Putamen (tissue), 1 donor: Measurements from ENCODE around the gene EFCAB5.
"Not testable (repeated sequence)": the region's sequence is repeated elsewhere in the genome, so short reads cannot be mapped to it uniquely, and the experiment has no call there.

ENCODE experiments used
- DNase-seq: peaks from one replicate; pipeline ENCODE4 v3.0.0-alpha.2; 2016; ENCODE audit warnings: low spot score

Gene EFCAB5

DNA sequence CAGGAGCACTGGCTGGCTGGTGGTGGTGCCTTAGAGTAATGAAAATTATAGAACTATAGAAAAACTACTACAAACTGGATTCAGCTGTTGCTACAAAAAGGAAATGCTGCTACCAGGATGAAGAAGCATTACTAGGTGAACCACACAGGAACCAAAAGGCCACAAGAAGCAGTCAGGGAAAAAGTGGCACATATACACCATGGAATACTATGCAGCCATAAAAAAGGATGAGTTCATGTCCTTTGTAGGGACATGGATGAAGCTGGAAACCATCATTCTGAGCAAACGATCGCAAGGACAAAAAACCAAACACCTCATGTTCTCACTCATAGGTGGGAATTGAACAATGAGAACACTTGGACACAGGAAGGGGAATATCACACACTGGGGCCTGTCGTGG, 5.5 kb upstream of the EFCAB5 start:
- DNase-seq = not testable (repeated sequence)

DNA sequence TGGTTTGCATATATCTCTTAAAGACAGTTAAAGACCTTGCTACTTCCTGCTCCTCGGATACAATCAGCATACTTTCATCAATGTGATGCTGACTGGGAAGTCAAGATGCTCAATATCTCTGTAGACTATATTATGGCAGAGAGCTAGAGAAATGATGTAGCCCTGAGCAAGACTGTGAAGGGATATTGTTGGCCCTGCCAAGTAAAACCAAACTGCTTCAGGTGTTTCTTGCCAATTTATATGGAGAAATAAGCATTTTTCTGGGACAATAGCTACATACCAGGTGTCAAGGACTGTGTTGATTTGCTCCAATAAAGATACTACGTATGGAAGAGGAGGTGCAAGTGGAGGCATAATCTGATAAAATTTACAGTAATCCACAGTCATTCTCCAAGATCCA, 4.7 kb upstream of the EFCAB5 start:
- DNase-seq = no peak

DNA sequence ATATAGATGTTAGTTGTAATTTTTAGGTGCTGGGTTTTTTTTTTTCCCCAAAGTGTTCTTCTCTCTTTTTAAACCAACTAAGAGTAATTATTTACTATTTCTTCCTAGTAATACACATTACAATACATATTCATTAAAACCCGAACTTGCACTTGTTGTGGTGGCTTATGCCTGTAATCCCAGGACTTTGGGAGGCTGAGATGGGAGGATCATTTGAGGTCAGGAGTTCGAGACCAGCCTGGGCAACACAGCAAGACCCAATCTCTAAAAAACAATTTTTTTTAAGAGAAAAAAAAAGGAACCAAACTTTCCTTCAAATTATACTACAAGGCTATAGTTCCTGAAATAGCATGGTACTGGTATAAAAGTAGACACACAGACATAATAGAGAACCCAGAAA, 3.8 kb downstream of the EFCAB5 start:
- no peak for DNase-seq

DNA sequence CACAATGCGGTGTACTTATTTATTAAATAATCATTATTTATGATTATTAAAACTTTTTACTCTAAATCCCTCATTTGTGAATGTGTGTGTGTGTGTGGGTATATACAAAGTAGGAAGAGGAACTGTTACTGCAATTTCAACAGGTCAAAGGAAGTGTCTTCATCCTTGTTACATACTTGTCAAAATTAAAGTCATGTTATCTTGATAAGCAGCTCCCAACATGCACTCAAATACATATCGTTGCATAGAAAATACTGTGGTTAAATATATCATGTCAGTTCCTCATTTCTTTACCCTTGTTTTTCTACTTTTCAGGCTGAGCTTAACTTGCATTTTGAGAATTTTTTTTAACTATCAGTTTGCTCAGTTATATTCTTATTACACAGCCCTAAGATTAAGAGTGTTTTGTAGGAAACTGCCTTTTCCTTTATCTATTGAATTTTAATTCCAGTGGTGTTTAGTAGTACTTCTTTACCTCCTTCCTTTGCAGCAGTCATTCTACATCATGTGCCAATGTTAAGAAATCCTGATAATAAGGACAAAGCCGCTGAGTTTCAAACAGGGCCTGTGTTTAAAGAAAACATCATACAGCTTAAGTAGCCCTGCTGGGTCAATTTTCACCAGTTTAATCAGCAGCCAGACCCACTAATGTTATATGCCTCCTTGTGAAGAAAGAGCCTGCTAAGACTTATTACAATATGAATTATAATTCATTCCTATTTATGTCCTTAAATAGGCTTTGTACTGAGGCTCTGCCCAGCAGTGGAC, 7.2 kb downstream of the EFCAB5 start:
- DNase-seq = no peak

DNA sequence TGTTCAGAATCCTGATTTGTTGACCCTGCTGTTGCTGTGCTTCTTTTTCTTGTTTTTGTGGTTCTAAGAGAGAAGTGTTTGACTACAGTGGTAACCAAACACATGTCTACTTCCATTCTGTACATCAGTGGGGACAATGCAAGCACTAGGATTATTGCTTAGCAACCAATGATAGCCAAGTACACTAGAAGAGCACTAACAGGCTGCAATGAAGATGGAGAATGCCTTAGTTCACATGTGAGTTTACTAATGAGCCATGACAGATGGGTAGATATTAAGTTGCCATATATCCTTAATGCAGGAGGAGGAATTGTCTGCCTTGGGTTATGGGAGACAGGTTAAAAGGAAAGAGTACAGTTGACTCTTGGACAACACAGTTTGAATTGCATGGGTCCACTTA, 8.3 kb downstream of the EFCAB5 start:
- DNase-seq = no peak

DNA sequence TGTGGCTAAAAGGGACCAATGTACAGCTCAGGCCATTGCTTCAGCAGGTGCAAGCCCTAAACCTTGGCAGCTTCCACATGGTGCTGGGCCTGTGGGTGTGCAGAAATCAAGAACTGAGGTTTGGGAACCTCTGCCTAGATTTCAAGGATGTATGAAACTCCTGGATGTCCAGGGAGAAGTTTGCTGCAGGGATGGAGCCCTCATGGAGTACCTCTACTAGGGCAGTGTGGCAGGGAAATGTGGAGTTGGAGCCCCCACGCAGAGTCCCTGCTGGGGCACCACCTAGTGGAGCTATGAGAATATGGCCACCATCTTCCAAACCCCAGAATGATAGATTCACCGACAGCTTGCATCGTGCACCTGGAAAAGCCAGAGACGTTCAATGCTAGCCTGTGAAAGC, 13.0 kb downstream of the EFCAB5 start:
- DNase-seq = no peak

DNA sequence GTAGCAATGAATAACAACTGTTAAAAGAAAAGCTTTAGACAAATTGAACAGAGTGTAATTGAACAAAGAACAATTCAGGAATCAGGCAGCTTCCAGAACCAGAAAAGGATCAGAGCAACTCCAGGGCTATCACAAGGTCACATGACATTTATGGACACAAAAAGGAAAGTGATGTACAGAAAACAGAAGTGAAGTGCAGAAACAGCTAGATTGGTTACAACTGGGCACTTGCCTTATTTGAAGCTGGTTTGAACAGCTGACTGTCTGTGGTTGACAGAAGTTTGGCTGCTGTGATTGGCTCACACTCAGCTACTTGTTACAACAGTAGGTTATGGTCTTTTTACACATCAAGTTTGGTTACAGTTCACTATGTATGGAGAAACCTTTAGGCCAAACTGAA, 14.8 kb downstream of the EFCAB5 start:
- DNase-seq = no peak

DNA sequence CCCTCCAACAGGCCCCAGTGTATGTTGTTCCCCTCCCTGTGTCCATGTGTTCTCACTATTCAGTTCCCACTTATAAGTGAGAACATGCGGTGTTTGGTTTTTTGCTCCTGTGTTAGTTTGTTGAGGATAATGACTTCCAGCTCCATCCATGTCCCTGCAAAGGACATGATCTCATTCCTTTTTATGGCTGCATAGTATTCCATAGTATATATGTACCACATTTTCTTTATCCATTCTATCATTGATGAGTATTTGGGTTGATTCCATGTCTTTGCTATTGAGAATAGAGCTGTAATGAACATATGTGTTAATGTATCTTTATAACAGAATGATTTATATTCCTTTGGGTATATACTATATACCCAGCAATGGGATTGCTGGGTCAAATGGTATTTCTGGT, 16.1 kb downstream of the EFCAB5 start:
- not testable (repeated sequence) for DNase-seq

DNA sequence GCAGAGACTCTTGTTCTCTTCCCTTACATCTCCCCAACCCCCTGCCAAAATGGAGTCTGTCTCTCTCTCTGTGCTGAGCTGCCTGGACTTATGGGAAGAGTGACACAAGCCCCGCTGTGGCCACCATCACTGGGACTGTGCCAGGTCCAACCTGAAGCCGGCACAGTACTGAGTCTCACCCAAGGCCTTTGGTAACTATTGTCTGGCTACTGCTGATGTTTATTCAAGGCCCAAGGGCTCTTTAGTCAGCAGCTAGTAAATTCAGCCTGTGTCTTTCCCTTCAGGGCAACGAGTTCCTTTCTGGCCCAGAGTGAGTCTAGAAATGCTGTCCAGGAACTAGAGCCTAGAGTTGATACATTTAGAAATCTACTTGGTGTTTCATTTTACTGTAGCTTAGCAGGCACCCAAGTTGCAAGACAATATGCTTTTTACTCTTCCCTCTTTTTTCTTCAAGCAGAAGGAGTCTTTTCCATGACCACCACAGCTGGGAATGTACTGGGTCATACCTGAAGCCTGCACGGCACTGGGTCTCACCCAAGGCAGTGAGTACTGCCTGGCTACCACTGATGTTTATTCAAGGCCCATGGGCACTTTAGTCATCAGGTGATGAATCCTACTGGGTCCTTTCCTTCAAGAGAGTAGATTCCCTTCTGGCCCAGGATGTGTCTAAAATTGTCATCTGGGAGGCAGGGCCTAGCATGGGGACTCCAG, 17.7 kb downstream of the EFCAB5 start:
- no peak for DNase-seq

DNA sequence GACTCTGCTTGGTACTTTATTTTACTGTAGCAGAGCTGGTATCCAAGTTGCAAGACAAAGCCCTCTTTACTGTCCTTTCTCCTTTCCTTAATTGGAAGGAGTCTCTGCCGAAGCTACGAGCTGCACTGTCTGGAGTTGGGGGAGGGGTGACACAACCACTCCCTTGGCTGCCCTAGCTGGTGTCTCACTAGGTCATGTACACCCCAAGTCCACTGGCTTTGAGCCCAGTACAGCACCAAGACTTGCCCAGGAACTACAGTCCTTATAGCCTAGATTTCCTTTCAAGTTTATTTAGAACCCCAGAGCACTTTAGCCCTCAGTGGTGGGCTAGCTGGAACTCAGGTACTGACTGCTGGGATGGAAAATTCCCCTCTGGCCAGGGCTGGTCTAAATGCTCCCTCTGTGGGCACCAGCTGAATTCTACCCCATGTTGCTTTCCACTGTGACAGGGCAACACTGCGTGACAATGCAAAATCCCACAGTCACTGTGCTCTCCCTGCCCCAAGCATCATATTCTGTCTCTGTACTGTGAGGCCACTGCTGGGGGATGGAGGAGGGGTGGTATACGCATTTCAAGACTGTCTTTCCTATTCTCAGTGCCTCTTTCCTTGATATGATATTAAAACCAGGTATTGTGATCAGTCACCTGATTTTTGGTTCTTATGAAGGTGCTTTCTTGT, 18.4 kb downstream of the EFCAB5 start:
- no peak for DNase-seq

DNA sequence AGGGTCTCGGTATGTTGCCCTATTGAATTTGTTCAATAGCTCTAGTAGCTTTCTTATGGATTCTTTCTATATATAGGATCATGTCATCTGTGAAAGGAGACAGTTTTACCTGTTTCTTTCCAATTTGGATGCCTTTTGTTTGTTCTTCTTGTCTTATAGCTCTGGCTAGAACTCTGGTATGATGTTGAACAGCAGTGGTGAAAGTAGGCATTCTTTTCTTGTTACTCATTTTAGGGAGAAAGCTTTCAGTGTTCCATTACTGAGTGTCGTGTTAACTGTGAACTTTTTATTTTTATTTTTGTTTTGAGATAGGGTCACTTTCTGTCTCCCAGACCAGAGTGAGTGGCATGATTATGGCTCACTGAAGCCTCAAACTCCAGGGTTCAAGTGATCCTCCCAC, 21.2 kb downstream of the EFCAB5 start:
- DNase-seq = no peak

DNA sequence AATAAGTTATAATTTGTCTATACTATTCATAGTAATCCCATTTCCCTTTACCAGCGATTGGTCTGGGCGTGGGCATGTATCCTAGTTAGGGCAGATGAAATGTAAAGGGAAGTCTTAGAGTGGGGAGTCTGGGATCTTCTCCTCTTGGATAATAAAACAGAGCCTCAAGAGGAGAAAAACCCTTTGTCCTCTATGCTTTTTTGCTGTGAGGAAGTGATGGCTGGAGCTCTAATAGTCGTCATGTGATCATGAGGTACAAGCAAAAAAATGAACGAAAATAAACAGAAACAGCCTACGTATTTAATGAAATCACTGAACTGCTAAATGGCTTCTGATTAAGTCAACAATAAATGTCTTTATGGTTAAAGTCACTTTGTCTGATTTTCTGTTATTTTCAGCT, 26.8 kb downstream of the EFCAB5 start:
- DNase-seq = no peak

DNA sequence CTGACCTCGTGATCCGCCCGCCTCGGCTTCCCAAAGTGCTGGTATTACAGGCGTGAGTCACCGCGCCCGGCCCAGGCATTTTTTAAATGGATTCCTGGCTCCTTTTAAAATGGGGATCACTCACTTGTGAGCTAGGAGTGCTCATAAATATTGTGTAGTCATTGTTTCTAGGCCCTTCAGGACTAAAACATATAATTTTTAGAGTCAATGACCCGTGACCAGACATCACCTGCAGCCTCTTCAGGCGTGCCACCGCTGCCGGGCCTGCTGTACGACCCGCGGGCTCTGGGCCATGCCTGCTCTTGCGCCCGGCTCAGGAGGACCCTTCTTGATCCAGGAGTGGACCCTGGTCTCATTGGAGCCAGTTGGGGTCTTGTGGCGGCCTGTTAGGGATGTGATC, 30.8 kb downstream of the EFCAB5 start:
- DNase-seq = no peak

DNA sequence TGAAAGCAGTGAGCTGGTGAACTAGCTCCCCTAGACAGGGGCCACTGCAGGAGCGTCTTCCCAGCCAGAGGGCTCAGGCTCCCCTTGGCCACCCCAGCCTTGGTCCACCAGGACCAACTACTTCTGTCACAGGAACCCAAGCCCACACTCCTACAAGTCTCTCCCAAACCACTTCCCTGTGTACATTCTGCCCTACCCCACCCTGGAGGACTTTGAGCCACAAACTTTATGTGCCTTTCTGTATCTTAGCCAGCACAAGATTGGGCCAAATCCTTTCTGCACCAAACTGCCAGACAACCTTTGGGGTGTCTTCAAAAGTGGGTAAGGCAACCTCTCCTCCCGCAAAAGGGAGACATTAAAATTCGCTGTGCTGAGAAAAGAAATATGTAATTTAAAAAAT, 31.6 kb downstream of the EFCAB5 start:
- no peak for DNase-seq

DNA sequence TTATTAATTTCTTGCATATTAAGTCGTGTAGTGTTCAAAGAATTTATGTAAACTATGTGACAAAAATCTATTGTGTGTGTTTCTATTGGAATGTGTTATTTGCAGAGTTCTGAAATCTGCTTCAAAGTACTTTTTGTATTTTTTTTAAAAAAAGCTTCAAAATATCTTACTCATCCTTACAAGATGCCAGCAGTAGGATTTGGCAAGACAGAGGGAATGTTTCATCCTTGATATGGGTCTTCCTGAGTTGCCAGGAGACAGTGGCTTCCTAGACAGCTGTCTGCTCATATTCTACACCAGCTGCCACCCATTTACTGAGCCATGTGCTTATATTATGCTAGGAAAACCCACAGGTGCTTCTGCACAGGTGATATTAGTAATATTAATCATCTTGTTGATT, 36.4 kb downstream of the EFCAB5 start:
- DNase-seq = no peak

DNA sequence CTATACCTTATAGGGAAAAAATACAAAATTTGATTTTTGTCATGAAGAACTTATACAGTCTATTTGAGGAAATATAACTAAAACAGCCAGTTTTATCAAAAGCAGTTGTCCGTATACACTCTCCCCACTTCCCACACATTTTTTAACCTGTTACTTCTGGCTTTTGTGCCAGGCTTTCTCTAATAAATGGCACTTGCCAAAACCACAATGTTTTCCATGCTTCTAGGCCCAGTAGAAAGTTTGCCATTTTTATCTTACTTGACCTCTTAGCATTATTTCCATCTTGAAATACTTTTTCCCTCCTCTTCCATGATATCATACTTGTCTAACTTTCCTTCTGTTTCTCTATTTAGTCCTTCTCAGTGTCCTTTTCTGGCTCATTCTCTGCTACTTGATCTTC, 38.8 kb downstream of the EFCAB5 start:
- no peak for DNase-seq

DNA sequence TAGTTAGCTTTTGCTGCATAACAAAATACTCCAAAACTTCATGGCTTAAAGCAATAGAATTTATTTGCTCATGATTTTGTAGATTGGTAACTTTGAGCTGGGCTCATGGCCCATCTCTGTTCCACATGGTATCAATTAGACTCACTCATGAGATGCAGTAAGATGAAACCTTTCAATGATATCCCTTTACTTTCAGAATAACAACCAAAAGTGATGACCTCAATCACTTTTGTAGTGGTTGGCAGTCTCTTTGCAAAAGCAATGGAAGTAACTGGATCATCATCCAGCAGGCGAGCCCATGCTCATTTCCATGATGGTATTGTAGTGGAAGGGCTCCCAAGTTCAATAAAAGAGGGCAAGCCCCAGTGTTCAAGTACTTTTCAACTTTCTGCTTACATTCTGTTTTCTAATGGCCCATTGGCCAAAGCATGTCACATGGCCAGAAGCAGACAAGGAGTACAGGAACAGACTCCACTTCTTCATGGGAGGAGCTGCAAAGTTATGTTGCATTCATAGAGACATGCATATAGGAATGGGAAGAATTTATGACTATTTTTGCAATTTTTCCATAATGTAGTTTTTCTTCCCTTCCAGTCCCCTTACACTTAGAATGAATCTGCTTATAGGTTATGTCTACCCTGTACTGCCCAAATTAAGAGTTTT, 41.7 kb downstream of the EFCAB5 start:
- DNase-seq = no peak

DNA sequence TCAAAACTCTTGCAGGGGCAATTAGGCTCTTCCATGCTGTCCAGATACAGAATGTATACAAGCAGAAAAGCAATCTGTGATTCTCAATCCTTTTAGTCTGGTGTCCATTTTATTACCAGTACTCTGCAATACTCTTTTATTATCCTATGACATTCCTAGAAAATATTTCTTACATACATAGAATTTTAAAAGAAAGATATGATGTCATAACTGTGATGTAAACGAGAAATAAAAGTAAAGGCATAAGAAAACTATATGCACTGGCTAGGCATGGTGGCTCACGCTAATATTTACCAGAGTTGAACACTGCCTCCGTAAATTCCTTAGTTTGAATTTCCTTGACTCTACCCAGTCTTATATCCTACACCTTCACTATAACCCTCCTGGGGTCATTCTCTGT, 55.0 kb downstream of the EFCAB5 start:
- DNase-seq = no peak

DNA sequence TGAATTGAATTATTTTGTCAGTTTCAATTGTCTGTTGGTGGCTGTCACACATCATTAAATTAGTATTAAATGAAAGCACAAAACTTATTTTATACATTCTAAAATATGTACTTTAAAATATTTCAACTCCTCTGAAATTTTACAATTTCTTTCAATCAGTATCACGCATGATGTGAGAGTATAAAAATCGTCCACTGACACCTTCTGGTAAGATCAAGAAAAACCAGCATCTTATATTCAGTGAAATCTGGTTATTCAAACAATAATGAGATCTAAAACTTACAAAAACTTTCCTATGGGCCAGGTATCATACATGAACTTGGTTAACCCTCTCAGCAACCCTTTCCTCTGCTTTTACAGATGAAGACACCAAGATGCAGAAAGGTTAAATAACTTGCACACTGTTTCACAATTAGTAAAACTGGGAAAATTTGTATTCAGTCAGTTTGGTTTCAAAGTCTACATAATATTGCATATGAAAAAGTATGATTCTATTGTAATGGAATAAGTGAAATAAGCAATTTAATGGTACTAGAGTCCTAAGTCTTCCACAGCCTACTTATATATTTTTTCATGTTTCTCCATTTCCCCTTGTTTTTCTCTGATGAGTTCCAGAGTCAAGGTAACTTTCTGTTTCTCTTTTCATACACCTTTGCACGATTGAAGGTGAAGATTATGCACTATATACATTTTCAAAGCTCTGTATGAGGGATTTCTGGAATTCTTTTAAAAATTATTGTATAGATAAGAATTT, 58.7 kb downstream of the EFCAB5 start:
- peak; percentile 2 for DNase-seq

DNA sequence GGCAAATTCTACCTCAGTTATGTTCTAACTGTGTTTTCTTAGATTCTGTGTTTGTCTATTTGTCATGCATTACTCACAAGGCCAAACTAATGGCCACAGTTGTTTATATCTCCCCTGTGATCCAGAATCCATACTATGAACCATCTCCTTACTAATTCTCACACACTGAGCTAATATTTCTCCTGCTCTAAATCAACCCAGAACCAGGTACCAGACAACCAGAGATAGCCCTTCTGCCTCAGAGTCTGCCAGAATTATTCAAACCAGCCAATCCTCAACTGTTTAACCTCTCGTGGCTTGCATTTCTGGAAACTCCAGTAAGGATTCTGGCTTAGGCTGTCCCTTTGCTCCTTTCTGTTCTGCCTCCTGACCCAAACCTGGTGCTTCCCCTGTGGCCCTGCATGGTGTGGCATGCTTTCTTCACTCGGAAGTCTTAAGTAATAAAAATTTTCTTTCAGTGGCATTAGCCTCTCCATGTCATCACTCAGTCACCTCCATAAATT, 59.4 kb downstream of the EFCAB5 start:
- DNase-seq = no peak

DNA sequence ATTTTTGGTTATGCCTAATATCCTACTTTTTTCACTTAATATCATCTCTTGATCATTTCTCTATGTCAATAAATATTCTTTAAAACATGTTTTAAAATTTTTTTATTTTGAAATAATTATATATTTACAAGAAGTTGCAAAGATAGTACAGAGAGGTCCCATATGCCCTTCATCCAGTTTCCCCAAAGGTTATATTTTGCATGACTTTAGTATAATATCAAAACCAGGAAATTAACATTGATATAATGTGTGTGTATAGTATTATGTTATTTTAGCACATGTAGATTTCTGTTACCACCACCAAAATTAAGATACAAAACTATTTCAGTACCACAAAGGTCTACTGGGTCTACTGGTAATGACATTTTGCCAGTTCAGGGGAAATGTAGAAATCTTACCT, 60.7 kb downstream of the EFCAB5 start:
- no peak for DNase-seq
